Epithelial cell of proximal tubule (primary cell): ENCODE results near the gene LARGE1. TPM values are rescaled to one million over a fixed set of nuclear protein-coding genes. Genes with fewer than 3 reads are reported as not detected.
"Not testable (repeated sequence)": the region's sequence is repeated elsewhere in the genome, so short reads cannot be mapped to it uniquely, and the experiment has no call there.

Source experiments
- DNase-seq: peaks from one replicate; pipeline ENCODE4 v3.0.0-alpha.2; 2011; ENCODE audit warnings: low read depth
- H3K4me3 ChIP-seq: 2 replicates; pipeline ENCODE4 v1.5.1; 2011; ENCODE audit warnings: low read depth, mild to moderate bottlenecking, low read length
- total RNA-seq: library from RNA; depleted of rRNA; stranded (reverse); fragments of >200 nt; gene quantifications from 2 replicates; pipeline ENCODE4 v1.2.3, GENCODE V29; 2015
- TF ChIP-seq, protein P1 (sequence below): conservative IDR thresholded peaks from 2 replicates; pipeline ENCODE4 v1.5.1; 2012; ENCODE audit warnings: low read depth, mild to moderate bottlenecking, low read length

Gene LARGE1
- total RNA-seq, 1 donor from 2014 or later: 18.3 TPM

DNA sequence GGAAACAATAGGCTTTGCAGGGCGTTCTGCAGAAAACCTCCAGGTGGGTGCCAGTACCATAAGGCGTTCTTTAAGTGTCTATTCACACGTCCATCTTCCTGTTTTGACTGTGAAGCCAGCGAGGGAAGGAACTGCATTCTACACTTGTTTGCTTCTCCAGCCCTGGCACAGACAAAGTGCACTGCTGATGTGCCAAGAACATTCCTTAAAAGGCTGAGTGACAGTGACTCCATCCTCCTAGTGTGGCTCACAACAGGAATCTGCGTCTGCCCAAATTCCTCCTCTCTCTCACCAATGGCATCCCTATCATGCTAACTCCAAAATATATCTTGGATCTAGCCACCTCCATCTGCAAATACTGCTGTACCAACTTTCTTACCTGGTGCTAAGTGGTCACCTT is 454.7 kb downstream of the LARGE1 start:
- no peak for DNase-seq
- TF ChIP-seq, protein P1, sequence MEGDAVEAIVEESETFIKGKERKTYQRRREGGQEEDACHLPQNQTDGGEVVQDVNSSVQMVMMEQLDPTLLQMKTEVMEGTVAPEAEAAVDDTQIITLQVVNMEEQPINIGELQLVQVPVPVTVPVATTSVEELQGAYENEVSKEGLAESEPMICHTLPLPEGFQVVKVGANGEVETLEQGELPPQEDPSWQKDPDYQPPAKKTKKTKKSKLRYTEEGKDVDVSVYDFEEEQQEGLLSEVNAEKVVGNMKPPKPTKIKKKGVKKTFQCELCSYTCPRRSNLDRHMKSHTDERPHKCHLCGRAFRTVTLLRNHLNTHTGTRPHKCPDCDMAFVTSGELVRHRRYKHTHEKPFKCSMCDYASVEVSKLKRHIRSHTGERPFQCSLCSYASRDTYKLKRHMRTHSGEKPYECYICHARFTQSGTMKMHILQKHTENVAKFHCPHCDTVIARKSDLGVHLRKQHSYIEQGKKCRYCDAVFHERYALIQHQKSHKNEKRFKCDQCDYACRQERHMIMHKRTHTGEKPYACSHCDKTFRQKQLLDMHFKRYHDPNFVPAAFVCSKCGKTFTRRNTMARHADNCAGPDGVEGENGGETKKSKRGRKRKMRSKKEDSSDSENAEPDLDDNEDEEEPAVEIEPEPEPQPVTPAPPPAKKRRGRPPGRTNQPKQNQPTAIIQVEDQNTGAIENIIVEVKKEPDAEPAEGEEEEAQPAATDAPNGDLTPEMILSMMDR: no peak
- H3K4me3 ChIP-seq: no peak overlapping the region

DNA sequence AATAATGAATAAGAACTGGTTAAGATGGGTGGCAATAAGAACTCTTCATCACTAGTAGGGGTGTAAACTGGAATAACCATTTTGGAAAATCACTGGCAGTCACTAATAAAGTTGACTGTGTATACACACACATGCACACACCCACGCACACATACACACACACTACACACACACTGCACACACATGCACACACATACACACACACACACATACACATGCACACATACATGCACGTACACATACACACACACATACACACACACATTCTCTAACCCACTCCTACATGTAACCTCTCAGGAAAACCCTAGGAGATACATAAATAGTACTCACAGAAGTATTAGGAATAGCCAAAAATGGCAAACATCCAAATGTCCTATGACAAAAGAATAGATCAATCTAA is 455.6 kb downstream of the LARGE1 start:
- TF ChIP-seq, protein P1: no peak
- H3K4me3 ChIP-seq: no peak overlapping the region
- DNase-seq: no peak

- DNase-seq: no peak
- TF ChIP-seq, protein P1: no peak
- H3K4me3 ChIP-seq: no peak overlapping the region
These were observed 458.4 kb downstream of the LARGE1 start for GRCh38 chr22:33461698-33462434.

- not testable (repeated sequence) for DNase-seq, H3K4me3 ChIP-seq
These were observed 459.0 kb downstream of the LARGE1 start for GRCh38 chr22:33461245-33461644.

GRCh38 chr22:33459137-33459536 is 461.1 kb downstream of the LARGE1 start:
- TF ChIP-seq, protein P1: no peak
- DNase-seq: no peak
- no peak overlapping the region for H3K4me3 ChIP-seq

DNA sequence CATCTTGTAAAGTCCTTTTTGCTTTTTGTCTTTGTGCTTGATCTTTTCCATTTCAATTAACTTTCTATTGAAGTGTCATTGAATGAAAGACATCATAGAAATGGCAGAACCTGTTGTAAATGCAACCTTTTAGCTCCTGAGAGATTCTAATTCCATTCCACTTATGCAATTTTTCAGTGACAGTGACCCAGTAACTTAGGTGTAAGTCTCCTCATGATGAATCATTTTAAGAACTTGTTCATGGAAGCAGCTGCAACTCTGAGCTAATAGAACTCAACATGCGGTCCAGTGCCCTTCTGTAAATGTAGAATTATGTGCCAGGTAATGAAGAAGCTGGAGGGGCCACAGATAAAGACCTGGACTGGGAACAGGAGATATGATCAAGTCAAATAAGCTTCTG is 463.8 kb downstream of the LARGE1 start:
- no peak overlapping the region for H3K4me3 ChIP-seq
- TF ChIP-seq, protein P1: no peak
- DNase-seq: no peak

DNA sequence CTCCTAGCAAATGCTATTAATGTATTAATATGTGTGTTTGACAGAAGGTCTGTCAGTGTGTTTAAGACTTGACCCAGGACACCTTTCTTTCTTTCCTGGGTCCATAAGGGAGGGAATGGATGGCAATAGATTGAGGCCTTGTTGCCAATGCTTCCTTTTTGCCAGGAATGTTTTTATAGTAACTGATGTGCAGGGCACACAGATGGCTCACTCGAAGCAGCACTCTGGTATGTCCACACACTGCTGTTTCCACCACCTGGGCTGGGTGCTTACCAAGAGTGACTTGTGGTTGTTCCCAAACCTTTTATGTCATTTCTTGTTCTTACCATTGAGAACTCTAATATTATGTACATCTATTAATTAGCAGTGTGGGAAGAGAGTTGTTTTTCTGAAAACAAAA is 465.2 kb downstream of the LARGE1 start:
- H3K4me3 ChIP-seq: no peak overlapping the region
- TF ChIP-seq, protein P1: no peak
- no peak for DNase-seq
